ENCODE measurements around the gene SMIM9.

SMIM9 gene

GRCh38 chrX:154780968-154781367, 53.5 kb downstream of the SMIM9 start:
- H2BK12ac ChIP-seq (ENCODE audit: low read length): no peak overlapping the region
- H3K4ac ChIP-seq (ENCODE audit: low read length): no peak overlapping the region
- no peaks in the 10 kb centered on the region for H3K79me1 ChIP-seq (ENCODE audit: low read depth, low read length)
- H2BK5ac ChIP-seq (ENCODE audit: low read length): no peak overlapping the region
- no peaks in the 10 kb centered on the region for H3K9me3 ChIP-seq (replicated peaks in 1 of 2; ENCODE audit: control insufficient read depth in 2 of 2, insufficient read depth in 1 of 2, low read depth in 1 of 2, low read length in 2 of 2)
- H3K4me2 ChIP-seq (ENCODE audit: insufficient read depth, low read length, poor library complexity, severe bottlenecking): no peak overlapping the region
- no peaks in the 10 kb centered on the region for H3K4me1 ChIP-seq (ENCODE audit: control insufficient read depth in 2 of 2, insufficient read depth in 1 of 2, low read depth in 1 of 2, low read length in 2 of 2)
- H2AFZ ChIP-seq (ENCODE audit: low read length): no peak overlapping the region
- WGBS, 2 donors (ENCODE audit: extremely low coverage in 2 of 2, insufficient read length in 2 of 2, insufficient replicate concordance in 1 of 2): no CpG with 5 or more reads among the region's 9 CpGs
- H3K27ac ChIP-seq (replicated peaks; ENCODE audit: low read length): no peak overlapping the region
- H4K8ac ChIP-seq (ENCODE audit: low read depth, low read length): no peak overlapping the region
- H3K9ac ChIP-seq (ENCODE audit: low read depth, low read length, poor library complexity): no peak overlapping the region
- no peak overlapping the region for H3K14ac ChIP-seq (ENCODE audit: low read length)
- H3K18ac ChIP-seq (ENCODE audit: low read length): no peak overlapping the region
- H2BK15ac ChIP-seq (ENCODE audit: low read length): no peak overlapping the region
- H3K23ac ChIP-seq (ENCODE audit: low read depth, low read length, poor library complexity): no peak overlapping the region
- H2BK120ac ChIP-seq (ENCODE audit: low read depth, low read length): no peak overlapping the region
- peaks cover 9 to 19% of the 10 kb centered on the region in 2 donors for H3K36me3 ChIP-seq (replicated peaks in 1 of 2; ENCODE audit: control insufficient read depth in 2 of 2, insufficient read depth in 2 of 2, low read length in 2 of 2)
- H3K27me3 ChIP-seq (ENCODE audit: control insufficient read depth in 3 of 3, insufficient read depth in 3 of 3, low read depth in 1 of 3, low read length in 3 of 3): peaks cover 0 to 38% (median 0%) of the 10 kb centered on the region in 3 experiments
- no peak overlapping the region for H2AK5ac ChIP-seq (ENCODE audit: low read depth, low read length)
- H4K91ac ChIP-seq (ENCODE audit: low read depth, low read length, poor library complexity): no peak overlapping the region
- no peak overlapping the region for H3K4me3 ChIP-seq (ENCODE audit: low read length in 2 of 2)
- no peak for DNase-seq (ENCODE audit: low spot score)

DNA sequence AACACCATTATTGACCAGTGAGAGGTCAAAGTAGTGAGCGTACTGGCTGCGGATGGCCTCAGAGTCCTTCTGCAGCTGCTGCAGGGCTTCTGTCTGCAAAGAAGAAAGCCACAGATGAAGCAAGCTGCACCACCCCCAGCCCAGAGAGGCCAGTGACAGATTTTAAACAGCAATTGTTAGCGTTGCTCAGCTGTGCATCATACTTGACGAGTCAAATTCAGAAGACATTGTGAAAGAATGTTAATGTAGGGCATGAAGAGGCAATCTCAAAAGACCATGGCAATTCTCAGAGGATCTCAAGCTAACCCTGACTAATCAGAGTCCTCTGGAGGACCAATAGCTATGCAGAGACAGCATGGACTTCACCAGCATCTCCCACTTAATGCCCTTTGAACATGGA, 55.2 kb downstream of the SMIM9 start:
- peaks cover 23 to 36% of the 10 kb centered on the region in 2 donors for H3K36me3 ChIP-seq (replicated peaks in 1 of 2; ENCODE audit: control insufficient read depth in 2 of 2, insufficient read depth in 2 of 2, low read length in 2 of 2)
- H3K79me1 ChIP-seq (ENCODE audit: low read depth, low read length): peaks cover 1% of the 10 kb centered on the region
- H2BK15ac ChIP-seq (ENCODE audit: low read length): no peak overlapping the region
- no peaks in the 10 kb centered on the region for H3K4me1 ChIP-seq (ENCODE audit: control insufficient read depth in 2 of 2, insufficient read depth in 1 of 2, low read depth in 1 of 2, low read length in 2 of 2)
- no peak overlapping the region for H2BK5ac ChIP-seq (ENCODE audit: low read length)
- no peak overlapping the region for H3K4ac ChIP-seq (ENCODE audit: low read length)
- no peak overlapping the region for H2BK12ac ChIP-seq (ENCODE audit: low read length)
- H2BK120ac ChIP-seq (ENCODE audit: low read depth, low read length): no peak overlapping the region
- no peak overlapping the region for H3K9ac ChIP-seq (ENCODE audit: low read depth, low read length, poor library complexity)
- no peak overlapping the region for H2AK5ac ChIP-seq (ENCODE audit: low read depth, low read length)
- no peak overlapping the region for H3K23ac ChIP-seq (ENCODE audit: low read depth, low read length, poor library complexity)
- no peak overlapping the region for H2AFZ ChIP-seq (ENCODE audit: low read length)
- no CpG with 5 or more reads among the region's 4 CpGs for WGBS, 2 donors (ENCODE audit: extremely low coverage in 2 of 2, insufficient read length in 2 of 2, insufficient replicate concordance in 1 of 2)
- H3K4me3 ChIP-seq (ENCODE audit: low read length in 2 of 2): no peak overlapping the region
- H3K9me3 ChIP-seq (replicated peaks in 1 of 2; ENCODE audit: control insufficient read depth in 2 of 2, insufficient read depth in 1 of 2, low read depth in 1 of 2, low read length in 2 of 2): no peaks in the 10 kb centered on the region
- H3K14ac ChIP-seq (ENCODE audit: low read length): no peak overlapping the region
- H4K8ac ChIP-seq (ENCODE audit: low read depth, low read length): no peak overlapping the region
- H3K27me3 ChIP-seq (ENCODE audit: control insufficient read depth in 3 of 3, insufficient read depth in 3 of 3, low read depth in 1 of 3, low read length in 3 of 3): peaks cover 0 to 25% (median 0%) of the 10 kb centered on the region in 3 experiments
- H4K91ac ChIP-seq (ENCODE audit: low read depth, low read length, poor library complexity): no peak overlapping the region
- no peak overlapping the region for H3K27ac ChIP-seq (replicated peaks; ENCODE audit: low read length)
- H3K4me2 ChIP-seq (ENCODE audit: insufficient read depth, low read length, poor library complexity, severe bottlenecking): no peak overlapping the region
- no peak for DNase-seq (ENCODE audit: low spot score)
- H3K18ac ChIP-seq (ENCODE audit: low read length): no peak overlapping the region

DNA sequence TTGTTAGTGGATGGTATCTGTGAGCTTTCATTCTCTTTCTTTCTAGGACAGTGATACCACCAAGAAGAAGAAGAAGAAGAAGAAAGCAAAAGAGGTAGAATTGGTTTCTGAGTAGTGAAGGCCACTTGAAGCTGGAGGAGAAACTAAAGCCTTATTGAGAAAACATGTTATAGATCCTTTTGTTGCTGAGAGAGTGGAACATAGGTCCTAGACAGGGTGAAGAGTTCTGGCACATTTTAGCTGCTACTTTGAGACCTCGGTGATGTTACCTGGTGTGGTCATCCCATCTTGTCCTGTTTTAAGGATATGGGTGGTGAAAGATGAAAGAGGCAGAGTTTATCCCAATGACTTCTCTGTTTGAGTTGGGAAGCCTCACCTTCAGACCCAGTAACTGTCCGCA, 57.7 kb downstream of the SMIM9 start:
- no peak overlapping the region for H2AK5ac ChIP-seq (ENCODE audit: low read depth, low read length)
- no peak overlapping the region for H3K23ac ChIP-seq (ENCODE audit: low read depth, low read length, poor library complexity)
- no peak overlapping the region for H2BK15ac ChIP-seq (ENCODE audit: low read length)
- peaks cover 1% of the 10 kb centered on the region for H3K79me1 ChIP-seq (ENCODE audit: low read depth, low read length)
- no peak overlapping the region for H4K8ac ChIP-seq (ENCODE audit: low read depth, low read length)
- H3K4me2 ChIP-seq (ENCODE audit: insufficient read depth, low read length, poor library complexity, severe bottlenecking): no peak overlapping the region
- H3K4me1 ChIP-seq (ENCODE audit: control insufficient read depth in 2 of 2, insufficient read depth in 1 of 2, low read depth in 1 of 2, low read length in 2 of 2): no peaks in the 10 kb centered on the region
- no peak overlapping the region for H2BK120ac ChIP-seq (ENCODE audit: low read depth, low read length)
- no peak overlapping the region for H4K91ac ChIP-seq (ENCODE audit: low read depth, low read length, poor library complexity)
- no peak overlapping the region for H3K4me3 ChIP-seq (ENCODE audit: low read length in 2 of 2)
- no peak overlapping the region for H3K27ac ChIP-seq (replicated peaks; ENCODE audit: low read length)
- H2BK12ac ChIP-seq (ENCODE audit: low read length): no peak overlapping the region
- peaks cover 0 to 6% (median 0%) of the 10 kb centered on the region in 3 experiments for H3K27me3 ChIP-seq (ENCODE audit: control insufficient read depth in 3 of 3, insufficient read depth in 3 of 3, low read depth in 1 of 3, low read length in 3 of 3)
- no peak overlapping the region for H2BK5ac ChIP-seq (ENCODE audit: low read length)
- no peak overlapping the region for H3K4ac ChIP-seq (ENCODE audit: low read length)
- H3K14ac ChIP-seq (ENCODE audit: low read length): no peak overlapping the region
- peaks cover 27 to 55% of the 10 kb centered on the region in 2 donors for H3K36me3 ChIP-seq (replicated peaks in 1 of 2; ENCODE audit: control insufficient read depth in 2 of 2, insufficient read depth in 2 of 2, low read length in 2 of 2)
- no CpG with 5 or more reads among the region's 2 CpGs for WGBS, 2 donors (ENCODE audit: extremely low coverage in 2 of 2, insufficient read length in 2 of 2, insufficient replicate concordance in 1 of 2)
- peaks cover 0 to 5% of the 10 kb centered on the region in 2 donors for H3K9me3 ChIP-seq (replicated peaks in 1 of 2; ENCODE audit: control insufficient read depth in 2 of 2, insufficient read depth in 1 of 2, low read depth in 1 of 2, low read length in 2 of 2)
- H3K9ac ChIP-seq (ENCODE audit: low read depth, low read length, poor library complexity): no peak overlapping the region
- H2AFZ ChIP-seq (ENCODE audit: low read length): no peak overlapping the region
- no peak overlapping the region for H3K18ac ChIP-seq (ENCODE audit: low read length)
- no peak for DNase-seq (ENCODE audit: low spot score)

- Histone ChIP-seq H3K9ac (ENCODE audit: low read depth, low read length, poor library complexity) (no peak overlapping the region), H2AFZ (ENCODE audit: low read length) (no peak overlapping the region), H3K27me3 (ENCODE audit: control insufficient read depth in 3 of 3, insufficient read depth in 3 of 3, low read depth in 1 of 3, low read length in 3 of 3) (peaks cover 0 to 2% (median 0%) of the 10 kb centered on the region in 3 experiments), H2BK15ac (ENCODE audit: low read length) (no peak overlapping the region), H4K8ac (ENCODE audit: low read depth, low read length) (no peak overlapping the region), H4K91ac (ENCODE audit: low read depth, low read length, poor library complexity) (no peak overlapping the region), H2BK12ac (ENCODE audit: low read length) (no peak overlapping the region), H3K4me3 (ENCODE audit: low read length in 2 of 2) (no peak overlapping the region), H3K9me3 (replicated peaks in 1 of 2; ENCODE audit: control insufficient read depth in 2 of 2, insufficient read depth in 1 of 2, low read depth in 1 of 2, low read length in 2 of 2) (peaks cover 0 to 5% of the 10 kb centered on the region in 2 donors), H3K18ac (ENCODE audit: low read length) (no peak overlapping the region), H2BK5ac (ENCODE audit: low read length) (no peak overlapping the region), H2AK5ac (ENCODE audit: low read depth, low read length) (no peak overlapping the region), H3K23ac (ENCODE audit: low read depth, low read length, poor library complexity) (no peak overlapping the region), H3K36me3 (replicated peaks in 1 of 2; ENCODE audit: control insufficient read depth in 2 of 2, insufficient read depth in 2 of 2, low read length in 2 of 2) (peaks cover 27 to 65% of the 10 kb centered on the region in 2 donors), H3K4ac (ENCODE audit: low read length) (no peak overlapping the region), H3K4me2 (ENCODE audit: insufficient read depth, low read length, poor library complexity, severe bottlenecking) (no peak overlapping the region), H3K14ac (ENCODE audit: low read length) (no peak overlapping the region), H3K79me1 (ENCODE audit: low read depth, low read length) (peaks cover 1% of the 10 kb centered on the region), H3K27ac (replicated peaks; ENCODE audit: low read length) (no peak overlapping the region), H3K4me1 (ENCODE audit: control insufficient read depth in 2 of 2, insufficient read depth in 1 of 2, low read depth in 1 of 2, low read length in 2 of 2) (no peaks in the 10 kb centered on the region), H2BK120ac (ENCODE audit: low read depth, low read length) (no peak overlapping the region)
- WGBS, 2 donors (ENCODE audit: extremely low coverage in 2 of 2, insufficient read length in 2 of 2, insufficient replicate concordance in 1 of 2): no CpG with 5 or more reads among the region's 15 CpGs
- no peak for DNase-seq (ENCODE audit: low spot score)
Measured at GRCh38 chrX:154775419-154776349, 58.8 kb downstream of the SMIM9 start.

Measured in neuronal stem cell (in vitro differentiated cells).